Natural killer cell (primary cell): ENCODE measurements around the gene SLC24A3. TPM values are rescaled to one million over a fixed set of nuclear protein-coding genes. Genes with fewer than 3 reads are reported as not detected.

ENCODE experiments used
- ATAC-seq, 3 donors: fragments of 150-1000 bp in 2 of 3; fragments of 200-7000 bp in 1 of 3; cut with Tn5 transposase; 1 replicate in 1 of 3; 2 replicates in 2 of 3; pipeline ENCODE4 v1.10.0; 2021; ENCODE audit warnings: mild to moderate bottlenecking in 2 of 3, moderate library complexity in 2 of 3
- DNase-seq, 2 donors: peaks; one replicate each; pipeline versions ENCODE4 v3.0.0 to v3.0.0-alpha.2; 2013 to 2021; ENCODE audit warnings: mixed read lengths in 1 of 2
- H3K27ac ChIP-seq: one replicate; pipeline ENCODE4 v1.5.1; 2013; ENCODE audit warnings: mild to moderate bottlenecking, low read length
- H3K27me3 ChIP-seq: one replicate; pipeline ENCODE4 v1.6.1; 2013; ENCODE audit warnings: low read length; ENCODE audit not compliant: control insufficient read depth, insufficient read depth
- H3K36me3 ChIP-seq: one replicate; pipeline ENCODE4 v1.6.1; 2013; ENCODE audit warnings: low read length; ENCODE audit not compliant: control insufficient read depth, insufficient read depth
- H3K4me1 ChIP-seq: one replicate; pipeline ENCODE4 v1.6.1; 2013; ENCODE audit warnings: low read length; ENCODE audit not compliant: control insufficient read depth, insufficient read depth
- H3K4me3 ChIP-seq: one replicate; pipeline ENCODE4 v1.5.1; 2013; ENCODE audit warnings: low read length
- H3K9me3 ChIP-seq: one replicate; pipeline ENCODE4 v1.6.1; 2013; ENCODE audit warnings: low read length; ENCODE audit not compliant: control insufficient read depth, insufficient read depth
- H3K27ac Mint-ChIP-seq, 2 donors: one replicate each; pipeline ENCODE4 v1.8.0; 2022; ENCODE audit warnings: mild to moderate bottlenecking in 2 of 2, mixed read lengths in 2 of 2, moderate library complexity in 1 of 2
- H3K27me3 Mint-ChIP-seq, 2 donors: one replicate each; pipeline ENCODE4 v1.8.0; 2022; ENCODE audit warnings: low read depth in 2 of 2, mixed read lengths in 2 of 2
- H3K36me3 Mint-ChIP-seq: one replicate; pipeline ENCODE4 v1.8.0; 2022; ENCODE audit warnings: mixed read lengths
- H3K4me1 Mint-ChIP-seq, 2 donors: one replicate each; pipeline ENCODE4 v1.8.0; 2022; ENCODE audit warnings: mixed read lengths in 2 of 2
- H3K4me3 Mint-ChIP-seq: one replicate; pipeline ENCODE4 v1.8.0; 2022; ENCODE audit warnings: mild to moderate bottlenecking, moderate library complexity, mixed read lengths
- H3K9me3 Mint-ChIP-seq, 2 donors: one replicate each; pipeline ENCODE4 v1.8.0; 2022; ENCODE audit warnings: mixed read lengths in 2 of 2
- CTCF ChIP-seq: fragments of 200-600 bp; IDR thresholded peaks from one replicate; pipeline ENCODE4 v1.8.0; 2022; ENCODE audit warnings: antibody characterized with exemption
- WGBS: methylation state at CpG from one replicate; pipeline ENCODE4 v1.1.7; 2013; ENCODE audit warnings: missing lambda C conversion rate; ENCODE audit not compliant: insufficient coverage; 5-methylcytosine and 5-hydroxymethylcytosine counted together
- intact Hi-C: fragments of 100-400 bp; cut with micrococcal nuclease; formaldehyde crosslinking; loops from one replicate; pipeline ENCODE4 v1.14.2; 2022
- total RNA-seq, 4 donors: library from RNA; stranded (reverse); fragments of 120-200 nt in 1 of 4; gene quantifications; one replicate each; pipeline versions ENCODE4 v1.2.3 to v1.2.4, GENCODE V29; 2013 to 2022

Gene SLC24A3
- total RNA-seq, 3 donors from 2014 or later (not counting 1 experiment from before 2014, with no cell fraction given), result 0.09 to 5.5 (median 0.99) TPM

DNA sequence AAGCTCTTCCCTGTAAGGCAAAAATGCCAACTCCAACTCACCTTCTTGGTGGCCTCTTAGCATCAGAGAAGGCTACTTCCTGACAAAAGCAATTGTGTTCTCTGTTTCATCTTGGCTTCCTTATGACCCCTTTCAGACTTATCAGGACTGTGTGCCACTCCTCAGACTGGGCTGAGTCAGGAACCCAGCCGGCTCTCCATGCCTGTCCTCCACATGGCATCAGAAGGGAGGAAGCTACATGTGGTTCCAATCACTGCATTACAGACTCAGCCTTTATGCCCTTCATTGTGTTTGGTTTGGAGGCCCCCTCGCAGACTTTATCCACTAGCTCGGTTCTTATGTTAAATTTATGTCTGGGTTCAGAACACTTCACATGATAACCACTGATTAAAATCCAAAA lies 142.5 kb downstream of the SLC24A3 start:
- TF ChIP-seq CTCF, result no peak
- Mint-ChIP-seq H3K4me3 (no peak overlapping the region), H3K27me3 (no peaks in the 10 kb centered on the region), H3K27ac (no peak overlapping the region), H3K4me1 (no peaks in the 10 kb centered on the region), H3K9me3 (no peaks in the 10 kb centered on the region), H3K36me3 (no peaks in the 10 kb centered on the region)
- ATAC-seq (no peak), DNase-seq (no peak)
- intact Hi-C loops, result no loop called here
- no peak overlapping the region for H3K4me3 ChIP-seq
- H3K36me3 ChIP-seq, result no peaks in the 10 kb centered on the region
- no peaks in the 10 kb centered on the region for H3K9me3 ChIP-seq
- no peak overlapping the region for H3K27ac ChIP-seq
- no peaks in the 10 kb centered on the region for H3K4me1 ChIP-seq
- no peaks in the 10 kb centered on the region for H3K27me3 ChIP-seq
- 96% methylated on average over 3 of the region's 3 CpGs for WGBS

- H3K9me3 Mint-ChIP-seq, result no peaks in the 10 kb centered on the region
- no peak overlapping the region for H3K27ac Mint-ChIP-seq
- no peaks in the 10 kb centered on the region for H3K36me3 ChIP-seq
- DNase-seq, result no peak
- no peak for ATAC-seq
- H3K4me1 ChIP-seq, result no peaks in the 10 kb centered on the region
- 78% methylated on average over 1 of the region's 3 CpGs for WGBS
- intact Hi-C loops, result loop anchor here (10.0 kb wide), 1 partner anchor 63 kb away; no protein-coding TSS in a partner anchor
- H3K4me3 ChIP-seq, result no peak overlapping the region
- H3K9me3 ChIP-seq, result no peaks in the 10 kb centered on the region
- H3K36me3 Mint-ChIP-seq, result no peaks in the 10 kb centered on the region
- H3K4me3 Mint-ChIP-seq, result no peak overlapping the region
- no peak for TF ChIP-seq CTCF
- no peaks in the 10 kb centered on the region for H3K4me1 Mint-ChIP-seq
- H3K27ac ChIP-seq, result no peak overlapping the region
- H3K27me3 Mint-ChIP-seq, result no peaks in the 10 kb centered on the region
- H3K27me3 ChIP-seq, result no peaks in the 10 kb centered on the region
Measured at GRCh38 chr20:19361790-19362189, 149.3 kb downstream of the SLC24A3 start.

- Histone ChIP-seq H3K27ac (no peak overlapping the region), H3K36me3 (no peaks in the 10 kb centered on the region), H3K27me3 (no peaks in the 10 kb centered on the region), H3K4me3 (no peak overlapping the region), H3K4me1 (no peaks in the 10 kb centered on the region), H3K9me3 (no peaks in the 10 kb centered on the region)
- intact Hi-C loops, result loop anchor here (10.0 kb wide), 1 partner anchor 61 kb away; no protein-coding TSS in a partner anchor
- no peaks in the 10 kb centered on the region for H3K36me3 Mint-ChIP-seq
- no peaks in the 10 kb centered on the region for H3K27me3 Mint-ChIP-seq
- ATAC-seq (no peak), DNase-seq (no peak)
- H3K27ac Mint-ChIP-seq, result no peak overlapping the region
- no peaks in the 10 kb centered on the region for H3K9me3 Mint-ChIP-seq
- H3K4me3 Mint-ChIP-seq, result no peak overlapping the region
- no peak for TF ChIP-seq CTCF
- 82% methylated on average over 4 of the region's 4 CpGs for WGBS
- no peaks in the 10 kb centered on the region for H3K4me1 Mint-ChIP-seq
Measured at GRCh38 chr20:19363476-19363875, 151.0 kb downstream of the SLC24A3 start.

DNA sequence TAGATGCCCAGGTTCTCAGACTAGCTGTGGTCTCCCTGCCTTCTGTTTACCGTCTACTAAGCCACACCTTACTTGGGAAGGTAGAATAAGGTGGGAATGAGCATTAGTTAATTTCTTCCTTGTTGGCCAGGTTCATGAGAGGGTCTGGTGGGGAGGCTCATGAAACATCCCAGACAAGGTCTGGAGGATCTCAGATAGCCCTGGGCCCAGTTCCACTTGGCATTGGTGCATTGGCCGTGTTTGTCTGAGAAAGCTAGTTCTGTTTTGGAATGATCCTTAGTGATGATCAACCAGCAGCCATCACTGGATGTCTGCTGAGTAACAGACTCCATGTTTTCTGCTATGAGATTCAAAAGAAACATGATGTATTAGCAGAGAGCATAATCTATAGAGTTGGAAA lies 155.1 kb downstream of the SLC24A3 start:
- H3K4me1 ChIP-seq, result no peaks in the 10 kb centered on the region
- no peak overlapping the region for H3K27ac ChIP-seq
- WGBS, result 86% methylated on average over 1 of the region's 2 CpGs

More for the DNA sequence above, 155.1 kb downstream of the SLC24A3 start:
- no peak overlapping the region for H3K27ac Mint-ChIP-seq
- Histone ChIP-seq H3K36me3 (no peaks in the 10 kb centered on the region), H3K27me3 (no peaks in the 10 kb centered on the region), H3K4me3 (no peak overlapping the region), H3K9me3 (no peaks in the 10 kb centered on the region)
- H3K4me1 Mint-ChIP-seq, result no peaks in the 10 kb centered on the region
- DNase-seq (no peak), ATAC-seq (no peak)
- no peaks in the 10 kb centered on the region for H3K27me3 Mint-ChIP-seq
- intact Hi-C loops, result loop anchor here (10.0 kb wide), 1 partner anchor 57 kb away; no protein-coding TSS in a partner anchor
- no peak overlapping the region for H3K4me3 Mint-ChIP-seq
- H3K36me3 Mint-ChIP-seq, result no peaks in the 10 kb centered on the region
- TF ChIP-seq CTCF, result no peak
- no peaks in the 10 kb centered on the region for H3K9me3 Mint-ChIP-seq
